Hematopoietic multipotent progenitor cell treated with erythropoietin and hydrocortisone succinate and interleukin-3 and kit ligand, for 6 days (in vitro differentiated cells): ENCODE results near the gene USP30.
"Not testable (repeated sequence)": the region's sequence is repeated elsewhere in the genome, so short reads cannot be mapped to it uniquely, and the experiment has no call there.

Experiments used
- DNase-seq: peaks from one replicate; pipeline ENCODE4 v3.0.0-alpha.2; 2015

Gene USP30

GRCh38 chr12:109052414-109053323 is at the start of gene USP30:
TSS of gene USP30 (plus strand) at chr12:109052576. CDS start at chr12:109052679, 103 bp downstream.
- peak; percentile 90 for DNase-seq

- DNase-seq: no peak
These were observed 48.4 kb upstream of the USP30 start for GRCh38 chr12:109004017-109004416.

DNA sequence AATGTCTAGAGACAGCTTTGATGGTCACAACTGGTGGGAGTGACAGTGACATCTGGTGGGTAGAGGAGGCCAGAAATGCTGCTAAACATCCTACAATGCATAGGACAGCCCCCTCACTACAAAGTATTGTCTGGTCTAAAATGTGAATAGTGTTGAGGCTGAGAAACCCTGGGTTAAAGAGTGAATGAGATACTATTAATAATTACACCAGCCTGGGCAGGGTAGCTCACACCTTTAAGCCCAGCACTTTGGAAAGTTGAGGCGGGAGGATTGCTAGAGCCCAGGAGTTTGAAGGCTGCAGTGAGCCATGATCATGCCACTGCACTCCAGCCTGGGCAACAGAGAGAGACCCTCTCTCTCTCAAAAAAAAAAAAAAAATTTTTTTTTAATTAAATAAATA is 42.6 kb upstream of the USP30 start:
- DNase-seq: no peak

DNA sequence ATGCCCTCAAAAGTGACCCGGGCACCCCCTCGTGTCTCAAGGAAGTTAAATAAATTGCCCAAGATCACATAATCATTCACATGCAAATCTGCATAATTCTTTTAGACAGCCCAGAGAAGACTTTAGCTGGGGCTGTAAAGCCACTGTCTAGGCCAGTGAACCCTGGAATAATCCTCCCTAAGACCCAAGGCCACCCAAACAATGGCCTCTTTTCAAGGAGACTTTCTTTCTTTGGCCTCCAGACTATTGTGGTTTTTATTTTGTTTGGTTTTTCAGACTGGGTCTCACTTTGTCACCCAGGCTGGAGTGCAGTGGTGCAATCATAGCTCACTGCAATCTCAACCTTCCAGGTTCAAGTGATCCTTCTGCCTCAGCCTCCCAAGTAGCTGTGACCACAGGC is 42.1 kb upstream of the USP30 start:
- DNase-seq: no peak

DNA sequence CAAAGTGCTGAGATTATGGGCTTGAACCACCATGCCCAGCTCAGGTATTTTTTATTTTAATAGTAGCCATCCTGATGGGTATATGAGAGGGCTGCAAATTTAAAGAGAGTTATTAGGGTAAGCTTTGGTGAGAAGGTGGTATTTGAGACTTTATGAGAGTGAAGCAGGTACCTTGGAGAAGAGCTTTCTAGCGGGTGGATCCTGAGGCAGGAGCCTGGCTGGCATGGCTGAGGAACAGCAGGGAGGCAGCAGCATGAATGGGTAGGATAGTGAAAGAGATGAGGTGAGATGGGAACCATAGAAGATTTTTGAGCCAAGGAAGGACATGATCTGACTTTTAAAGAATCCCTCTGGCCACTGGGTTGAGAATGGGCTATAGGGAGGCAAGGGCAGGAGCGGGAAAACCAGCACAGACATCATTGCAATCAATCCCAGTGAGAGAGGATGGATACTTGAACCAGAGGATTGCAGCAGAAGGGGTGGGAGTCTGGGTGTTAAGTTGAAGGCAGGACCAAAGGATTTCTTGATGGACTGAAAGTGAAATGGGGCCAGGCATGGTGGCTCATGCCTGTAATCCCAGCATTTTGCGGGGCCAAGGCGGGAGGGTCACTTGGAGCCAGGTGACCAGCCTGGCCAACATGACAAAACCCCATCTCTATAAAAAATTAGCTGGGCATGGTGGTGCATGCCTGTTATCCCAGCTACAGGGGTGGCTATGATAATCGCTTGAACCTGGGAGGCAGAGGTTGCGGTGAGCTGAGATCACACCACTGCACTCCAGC is 37.2 kb upstream of the USP30 start:
- no peak for DNase-seq

DNA sequence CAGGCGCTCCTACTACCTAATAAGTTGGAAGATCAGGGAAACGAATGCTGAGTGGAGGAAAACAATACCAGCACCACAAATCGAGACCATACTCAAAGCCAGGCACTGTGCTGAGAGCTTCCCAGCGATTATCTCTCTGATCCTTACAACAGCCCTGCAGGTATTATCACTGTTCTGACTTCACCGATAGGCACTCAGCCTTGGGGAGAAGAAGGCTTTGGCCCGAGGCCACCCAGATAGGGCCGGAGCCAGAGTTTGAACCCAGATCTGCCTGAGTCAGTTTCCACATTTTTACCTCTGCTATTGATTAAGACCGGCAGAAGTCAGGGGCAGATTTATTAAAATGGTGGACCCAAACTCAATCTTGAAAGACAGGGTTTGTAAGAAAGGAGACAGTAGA is 36.4 kb upstream of the USP30 start:
- no peak for DNase-seq

DNA sequence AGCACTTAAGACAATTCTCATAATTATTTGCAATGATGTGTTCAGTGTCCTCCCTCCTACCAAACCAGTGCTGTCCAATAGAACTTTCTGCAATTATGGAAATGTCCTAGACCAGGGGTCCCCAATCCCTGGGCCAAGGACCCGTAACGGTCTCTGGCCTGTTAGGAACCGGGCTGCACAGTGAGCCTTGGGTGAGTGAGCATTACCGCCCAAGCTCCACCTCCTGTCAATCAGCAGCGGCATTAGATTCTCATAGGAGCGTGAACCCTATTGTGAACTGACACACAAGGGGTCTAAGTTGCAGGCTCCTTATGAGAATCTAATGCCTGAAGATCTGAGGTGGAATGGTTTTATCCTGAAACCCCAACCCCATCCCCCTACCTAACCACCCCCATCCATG is 35.4 kb upstream of the USP30 start:
- no peak for DNase-seq

GRCh38 chr12:109018296-109018695 is 34.1 kb upstream of the USP30 start:
- no peak for DNase-seq

GRCh38 chr12:109020146-109020795 is 32.1 kb upstream of the USP30 start:
- no peak for DNase-seq

GRCh38 chr12:109020796-109021380 is 31.5 kb upstream of the USP30 start, which contains the start of gene SVOP:
TSS of gene SVOP (minus strand) at chr12:109021068. CDS start at chr12:109020868, 200 bp downstream.
- DNase-seq: peak; percentile 72

DNA sequence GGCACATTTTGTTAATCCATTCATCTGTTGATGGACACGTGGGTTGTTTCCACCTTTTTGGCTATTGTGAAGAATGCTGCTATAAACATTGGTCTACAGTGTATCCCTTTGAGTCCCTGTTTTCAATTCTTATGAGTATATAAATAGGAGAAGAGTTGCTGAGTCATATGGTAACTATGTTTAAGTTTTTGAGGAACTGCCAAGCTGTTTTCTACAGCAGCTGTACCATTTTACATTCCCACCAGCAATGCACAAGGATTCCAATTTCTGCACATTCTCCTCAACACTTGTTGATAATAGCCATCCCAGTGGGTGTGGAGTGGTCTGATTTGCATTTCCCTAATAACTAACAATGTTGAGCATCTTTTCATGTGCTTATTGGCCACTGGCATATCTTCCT is 24.6 kb upstream of the USP30 start:
- peak; percentile 7 for DNase-seq

DNA sequence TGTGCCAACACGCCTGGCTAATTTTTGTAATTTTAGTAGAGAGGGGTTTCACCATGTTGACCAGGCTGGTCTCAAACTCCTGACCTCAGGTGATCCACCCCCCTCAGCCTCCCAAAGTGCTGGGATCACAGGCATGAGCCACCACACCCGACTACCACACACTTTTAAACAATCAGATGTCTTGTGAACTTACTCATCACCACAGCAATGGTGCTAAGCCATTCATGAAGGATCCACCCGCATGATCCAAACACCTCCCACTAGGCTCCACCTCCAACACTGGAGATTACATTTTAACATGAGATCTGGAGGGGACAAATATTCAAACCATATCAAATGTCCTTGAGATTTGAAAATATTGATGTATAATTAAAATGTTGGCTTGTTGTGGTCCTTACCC is 23.8 kb upstream of the USP30 start:
- DNase-seq: not testable (repeated sequence)

DNA sequence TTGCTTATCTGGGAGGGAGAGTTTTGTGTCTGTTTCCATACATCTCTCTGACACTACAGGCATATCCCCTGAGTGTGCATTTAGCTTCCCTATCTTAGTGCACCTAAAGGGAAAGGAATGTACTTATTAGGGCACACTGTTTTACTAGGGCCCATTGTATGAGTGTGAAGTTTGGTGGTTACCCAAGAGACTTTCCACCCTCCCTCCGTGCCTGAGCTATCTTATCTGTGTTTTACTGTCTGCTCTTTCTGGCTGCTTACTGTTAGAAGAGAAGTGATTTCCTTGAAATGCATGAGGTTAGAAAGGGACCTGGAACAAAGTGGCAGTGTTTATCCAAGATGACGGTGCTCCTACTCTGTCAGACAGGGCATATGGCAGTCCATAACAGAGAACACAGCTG is 23.0 kb upstream of the USP30 start:
- peak; percentile 25 for DNase-seq

DNA sequence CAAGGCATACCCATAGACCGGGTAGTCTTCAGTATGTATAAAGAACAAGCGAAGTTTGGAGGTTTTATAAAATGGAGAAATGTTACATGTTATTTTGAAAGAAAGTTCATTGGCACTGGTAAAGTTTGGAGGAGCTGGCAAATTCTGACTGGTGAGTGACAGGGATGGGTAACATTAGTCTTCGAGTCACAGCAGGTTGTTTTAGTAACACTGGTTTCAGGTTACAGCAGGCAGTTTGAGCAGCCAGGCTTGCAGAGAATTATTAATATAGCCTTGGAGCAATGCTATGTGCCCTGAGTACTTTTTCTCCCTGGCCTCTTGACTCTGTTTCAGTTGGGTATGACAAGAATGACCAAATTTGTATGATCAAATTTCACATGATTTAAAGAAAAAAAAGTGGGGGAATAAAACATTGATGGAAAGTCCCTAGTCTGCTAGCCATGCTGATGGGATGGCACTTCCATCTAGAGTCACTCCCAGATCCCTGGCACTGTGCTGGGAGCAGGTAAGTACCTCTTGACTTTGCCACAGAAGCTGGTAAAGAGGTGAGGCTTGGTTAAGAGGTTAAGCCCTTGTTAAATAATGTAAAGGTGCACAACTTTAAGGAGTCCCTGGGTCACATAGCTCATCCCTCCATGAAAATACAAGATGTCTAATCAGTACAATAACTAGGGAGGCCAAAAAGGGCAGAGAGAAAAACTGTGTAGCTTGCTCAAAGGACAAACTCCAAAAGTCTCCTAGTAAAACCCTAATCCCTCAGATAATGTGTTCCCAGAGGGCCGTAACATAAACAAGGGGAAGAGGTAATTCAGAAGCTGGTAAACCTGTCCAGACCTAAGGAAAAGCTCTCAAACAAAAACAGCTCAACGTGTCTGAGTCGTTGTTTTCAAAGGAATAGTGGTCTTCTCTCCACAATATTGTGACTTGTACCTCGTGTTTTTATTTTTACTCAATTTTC is 18.9 kb upstream of the USP30 start:
- DNase-seq: no peak

GRCh38 chr12:109036975-109037374 is 15.4 kb upstream of the USP30 start:
- no peak for DNase-seq

- no peak for DNase-seq
These were observed 8.1 kb upstream of the USP30 start for GRCh38 chr12:109044241-109044640.

DNA sequence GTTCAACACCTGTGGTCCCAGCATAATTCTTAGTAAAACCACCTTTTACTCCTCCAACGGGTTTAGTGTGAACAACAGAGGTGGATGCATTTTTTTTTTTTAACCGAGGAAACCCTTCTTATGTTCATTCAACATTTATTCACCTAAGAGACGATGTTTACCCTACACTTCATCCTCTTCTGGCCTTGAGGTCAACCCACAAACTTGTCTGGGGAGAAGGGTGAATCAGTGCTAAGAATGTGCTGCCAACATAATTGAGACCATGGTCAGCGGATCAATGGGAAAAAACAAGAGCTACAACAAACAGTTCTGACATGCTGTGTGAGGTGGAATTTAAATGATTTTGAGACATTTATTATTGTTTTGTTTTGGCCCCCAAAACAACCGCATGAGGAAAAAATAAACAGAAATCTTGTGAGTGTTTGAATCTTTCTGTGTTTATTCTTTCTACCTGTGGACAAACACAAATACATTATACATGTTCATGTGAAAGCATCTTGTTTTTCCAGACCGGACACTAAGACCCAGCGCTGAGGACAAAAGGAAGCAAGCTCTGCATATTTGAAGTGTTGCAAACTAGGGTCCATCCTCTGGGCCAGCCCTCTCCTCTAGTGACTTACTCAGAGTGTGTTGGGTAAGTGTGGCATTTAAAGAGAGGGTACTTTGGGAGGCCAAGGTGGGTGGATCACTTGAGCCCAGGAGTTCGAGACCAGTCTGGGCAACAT is 5.1 kb upstream of the USP30 start:
- no peak for DNase-seq

DNA sequence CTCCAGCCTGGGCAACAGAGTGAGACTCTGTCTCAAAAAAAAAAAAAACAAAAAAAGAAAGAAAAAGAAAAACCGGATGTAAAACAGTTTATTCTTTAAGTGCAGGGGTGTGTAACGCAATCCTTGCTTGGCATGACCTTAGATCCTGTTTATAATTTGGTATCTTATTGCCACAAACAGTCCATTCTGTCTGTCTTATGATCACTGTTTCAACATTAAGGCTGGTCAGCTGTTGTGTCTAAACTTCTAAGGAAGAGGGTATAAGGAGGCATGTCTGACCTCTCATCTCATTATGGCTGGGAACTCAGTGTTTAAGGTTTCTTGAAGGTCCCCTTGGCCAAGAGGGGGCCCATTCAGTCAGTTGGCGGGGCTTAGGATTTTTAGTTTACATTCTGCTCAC is 3.7 kb upstream of the USP30 start:
- DNase-seq: not testable (repeated sequence)

DNA sequence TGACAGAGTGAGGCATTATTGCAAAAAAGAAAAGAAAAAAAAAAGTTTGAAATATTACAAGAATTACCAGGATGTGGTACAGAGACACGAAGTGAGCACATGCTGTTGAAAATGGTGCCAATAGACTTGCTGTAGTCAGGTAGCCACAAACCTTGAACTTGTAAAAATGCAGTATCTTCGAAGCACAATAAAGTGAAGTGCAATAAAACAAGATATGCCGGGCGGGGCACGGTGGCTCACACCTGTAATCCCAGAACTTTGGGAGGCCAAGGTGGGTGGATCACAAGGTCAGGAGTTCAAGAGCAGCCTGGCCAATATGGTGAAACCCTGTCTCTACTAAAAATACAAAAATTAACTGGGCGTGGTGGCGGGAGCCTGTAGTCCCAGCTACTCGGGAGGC is 2.6 kb upstream of the USP30 start:
- not testable (repeated sequence) for DNase-seq

- DNase-seq: no peak
These were observed 321 bp upstream of the USP30 start for GRCh38 chr12:109052097-109052413.
